OCI-LY1 (cell line): ENCODE measurements around the gene PPFIA1.

Source experiments
- CTCF ChIP-seq: fragments of 200-600 bp; sonication (generic), shearing (Covaris generic); IDR thresholded peaks from 2 replicates; pipeline ENCODE4 v1.5.1; 2017; ENCODE audit warnings: mild to moderate bottlenecking, antibody characterized with exemption, low read length, moderate library complexity, mixed read lengths
- EZH2 ChIP-seq: fragments of 200-600 bp; sonication (generic), shearing (Covaris generic); IDR thresholded peaks from 2 replicates; pipeline ENCODE4 v1.8.0; 2017; ENCODE audit warnings: borderline replicate concordance, mixed run types, mild to moderate bottlenecking, antibody characterized with exemption, low read length, moderate library complexity, mixed read lengths

GRCh38 chr11:70278994-70279393, 8.5 kb downstream of the PPFIA1 start:
- no peak for TF ChIP-seq CTCF
- no peak for TF ChIP-seq EZH2
